ENCODE results near the gene VAV3. TPM values are rescaled to one million over a fixed set of nuclear protein-coding genes. Genes with fewer than 3 reads are reported as not detected.

The VAV3 gene
- total and polyA plus RNA-seq, 2 of the 13 experiments (the other 11 are each of a cell fraction or from before 2014, with no cell fraction given): 15.9 to 29.8 TPM

DNA sequence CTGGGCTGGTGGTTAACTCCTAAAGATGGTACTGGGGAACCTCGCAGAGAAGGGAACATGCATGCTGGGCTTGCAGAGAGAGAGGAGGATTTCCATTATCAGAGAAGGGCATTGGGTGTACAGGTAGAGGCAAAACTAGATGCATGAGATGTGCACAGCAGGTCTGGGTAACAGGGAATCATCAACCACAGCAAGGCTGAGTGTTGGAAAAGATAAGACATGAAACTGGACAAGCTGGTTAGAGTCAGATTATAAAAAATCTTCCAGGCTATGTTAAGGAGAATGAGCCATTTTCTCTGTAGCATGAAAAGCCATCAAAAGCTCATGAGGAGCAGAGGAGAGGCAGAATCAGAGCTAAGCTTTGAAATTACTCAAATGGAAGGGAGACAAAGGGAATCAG lies 147.8 kb downstream of the VAV3 start:
- Histone ChIP-seq H3K4me2 (ENCODE audit: low read depth, low read length) (no peak overlapping the region), H3K27me3 (ENCODE audit: control insufficient read depth in 1 of 2, insufficient read depth in 2 of 2, low read length in 2 of 2) (no peaks in the 10 kb centered on the region), H3K79me2 (ENCODE audit: insufficient read depth, low read length) (no peaks in the 10 kb centered on the region), H3K4me3 (replicated peaks in 1 of 3; ENCODE audit: insufficient read depth in 1 of 3, low read depth in 2 of 3, low read length in 3 of 3) (no peak overlapping the region), H3K36me3 (replicated peaks in 1 of 2; ENCODE audit: control insufficient read depth in 1 of 2, insufficient read depth in 2 of 2, low read length in 2 of 2) (no peaks in the 10 kb centered on the region), H3K9me3 (ENCODE audit: low read length) (no peaks in the 10 kb centered on the region), H2AFZ (ENCODE audit: low read length) (no peak overlapping the region), H4K20me1 (ENCODE audit: insufficient read depth, low read length) (no peaks in the 10 kb centered on the region), H3K27ac (ENCODE audit: extremely low read length, insufficient read depth, low read length) (no peak overlapping the region), H3K4me1 (ENCODE audit: insufficient read depth, low read length) (no peaks in the 10 kb centered on the region), H3K9ac (ENCODE audit: insufficient read depth, low read depth, low read length) (no peak overlapping the region)
- intact Hi-C loops (cut with micrococcal nuclease; ENCODE audit: unreplicated experiment) (no loop called here), in situ Hi-C loops (cut with HindIII; ENCODE audit: extremely low pct_ligation_motif_present, low pct_unique_long_range_greater_than_20kb) (no loop called here)
- TF ChIP-seq, protein P1, sequence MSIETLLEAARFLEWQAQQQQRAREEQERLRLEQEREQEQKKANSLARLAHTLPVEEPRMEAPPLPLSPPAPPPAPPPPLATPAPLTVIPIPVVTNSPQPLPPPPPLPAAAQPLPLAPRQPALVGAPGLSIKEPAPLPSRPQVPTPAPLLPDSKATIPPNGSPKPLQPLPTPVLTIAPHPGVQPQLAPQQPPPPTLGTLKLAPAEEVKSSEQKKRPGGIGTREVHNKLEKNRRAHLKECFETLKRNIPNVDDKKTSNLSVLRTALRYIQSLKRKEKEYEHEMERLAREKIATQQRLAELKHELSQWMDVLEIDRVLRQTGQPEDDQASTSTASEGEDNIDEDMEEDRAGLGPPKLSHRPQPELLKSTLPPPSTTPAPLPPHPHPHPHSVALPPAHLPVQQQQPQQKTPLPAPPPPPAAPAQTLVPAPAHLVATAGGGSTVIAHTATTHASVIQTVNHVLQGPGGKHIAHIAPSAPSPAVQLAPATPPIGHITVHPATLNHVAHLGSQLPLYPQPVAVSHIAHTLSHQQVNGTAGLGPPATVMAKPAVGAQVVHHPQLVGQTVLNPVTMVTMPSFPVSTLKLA (IDR thresholded peaks at IDR 0.05): no peak
- no peak for TF ChIP-seq ZNF768 (CRISPR knock-in tag; IDR thresholded peaks at IDR 0.05)
- TF ChIP-seq ZNF703 (CRISPR knock-in tag; IDR thresholded peaks at IDR 0.05; ENCODE audit: borderline replicate concordance): no peak
- no peak for TF ChIP-seq ADNP (CRISPR knock-in tag; IDR thresholded peaks at IDR 0.05)
- no peak for TF ChIP-seq KAT8 (CRISPR knock-in tag; IDR thresholded peaks at IDR 0.05)
- TF ChIP-seq, protein P2, sequence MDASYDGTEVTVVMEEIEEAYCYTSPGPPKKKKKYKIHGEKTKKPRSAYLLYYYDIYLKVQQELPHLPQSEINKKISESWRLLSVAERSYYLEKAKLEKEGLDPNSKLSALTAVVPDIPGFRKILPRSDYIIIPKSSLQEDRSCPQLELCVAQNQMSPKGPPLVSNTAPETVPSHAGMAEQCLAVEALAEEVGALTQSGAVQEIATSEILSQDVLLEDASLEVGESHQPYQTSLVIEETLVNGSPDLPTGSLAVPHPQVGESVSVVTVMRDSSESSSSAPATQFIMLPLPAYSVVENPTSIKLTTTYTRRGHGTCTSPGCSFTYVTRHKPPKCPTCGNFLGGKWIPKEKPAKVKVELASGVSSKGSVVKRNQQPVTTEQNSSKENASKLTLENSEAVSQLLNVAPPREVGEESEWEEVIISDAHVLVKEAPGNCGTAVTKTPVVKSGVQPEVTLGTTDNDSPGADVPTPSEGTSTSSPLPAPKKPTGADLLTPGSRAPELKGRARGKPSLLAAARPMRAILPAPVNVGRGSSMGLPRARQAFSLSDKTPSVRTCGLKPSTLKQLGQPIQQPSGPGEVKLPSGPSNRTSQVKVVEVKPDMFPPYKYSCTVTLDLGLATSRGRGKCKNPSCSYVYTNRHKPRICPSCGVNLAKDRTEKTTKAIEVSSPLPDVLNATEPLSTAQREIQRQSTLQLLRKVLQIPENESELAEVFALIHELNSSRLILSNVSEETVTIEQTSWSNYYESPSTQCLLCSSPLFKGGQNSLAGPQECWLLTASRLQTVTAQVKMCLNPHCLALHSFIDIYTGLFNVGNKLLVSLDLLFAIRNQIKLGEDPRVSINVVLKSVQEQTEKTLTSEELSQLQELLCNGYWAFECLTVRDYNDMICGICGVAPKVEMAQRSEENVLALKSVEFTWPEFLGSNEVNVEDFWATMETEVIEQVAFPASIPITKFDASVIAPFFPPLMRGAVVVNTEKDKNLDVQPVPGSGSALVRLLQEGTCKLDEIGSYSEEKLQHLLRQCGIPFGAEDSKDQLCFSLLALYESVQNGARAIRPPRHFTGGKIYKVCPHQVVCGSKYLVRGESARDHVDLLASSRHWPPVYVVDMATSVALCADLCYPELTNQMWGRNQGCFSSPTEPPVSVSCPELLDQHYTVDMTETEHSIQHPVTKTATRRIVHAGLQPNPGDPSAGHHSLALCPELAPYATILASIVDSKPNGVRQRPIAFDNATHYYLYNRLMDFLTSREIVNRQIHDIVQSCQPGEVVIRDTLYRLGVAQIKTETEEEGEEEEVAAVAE (CRISPR knock-in tag; IDR thresholded peaks at IDR 0.05; ENCODE audit: borderline replicate concordance): no peak
- TF ChIP-seq JUN (CRISPR knock-in tag; IDR thresholded peaks at IDR 0.05): no peak
- no peak for TF ChIP-seq HNRNPUL1 (IDR thresholded peaks at IDR 0.05; ENCODE audit: low read depth, low read length)
- no peak for TF ChIP-seq ZSCAN29 (CRISPR knock-in tag; conservative IDR thresholded peaks at IDR 0.05)
- no peak for TF ChIP-seq SCMH1 (CRISPR knock-in tag; IDR thresholded peaks at IDR 0.05; ENCODE audit: borderline replicate concordance)
- no peak for TF ChIP-seq SIX1 (CRISPR knock-in tag; IDR thresholded peaks at IDR 0.05; ENCODE audit: borderline replicate concordance)
- no peak for FAIRE-seq
- ATAC-seq: no peak
- CTCF ChIA-PET (ENCODE audit: low intra/inter-chr PET ratio, low total read pairs): no interaction called here
- POLR2A ChIA-PET: no interaction called here
- WGBS (ENCODE audit: low lambda C conversion rate): 8% methylated on average over 1 of the region's 1 CpG
- no TSS peak for BruUV-seq (replicated peaks)
- no peak for DNase-seq (ENCODE audit: low spot score)
